NCI-H2107 treated with DMSO at 0.1 percent for 48 hours (cell line): Measurements from ENCODE around the gene SAT2.
A peak's percentile ranks its signal among the peaks of the same experiment; 100 is the strongest.
"Not testable (repeated sequence)": the region's sequence is repeated elsewhere in the genome, so short reads cannot be mapped to it uniquely, and the experiment has no call there.

ENCODE experiments used
- DNase-seq: peaks from one replicate; lab custom pipeline; 2025; ENCODE audit not compliant: unreplicated experiment; lab: John Stamatoyannopoulos, UW

SAT2 gene

GRCh38 chr17:7627250-7628121 lies at the start of gene SAT2:
TSS of gene SAT2 (minus strand) at chr17:7627821. CDS start at chr17:7627635, 186 bp downstream.
- peak; percentile 18 for DNase-seq

- DNase-seq = no peak
Observed at GRCh38 chr17:7676533-7676932, 48.9 kb upstream of the SAT2 start.

- no peak for DNase-seq
Observed at GRCh38 chr17:7674934-7675333, 47.3 kb upstream of the SAT2 start.

- no peak for DNase-seq
Observed at GRCh38 chr17:7673239-7673638, 45.6 kb upstream of the SAT2 start.

- no peak for DNase-seq
Observed at GRCh38 chr17:7668482-7668881, 40.9 kb upstream of the SAT2 start.

- DNase-seq = no peak
Observed at GRCh38 chr17:7667656-7668406, 40.2 kb upstream of the SAT2 start.

GRCh38 chr17:7656958-7657609 lies 29.5 kb upstream of the SAT2 start:
- DNase-seq = no peak

- DNase-seq = no peak
Observed at GRCh38 chr17:7655541-7655840, 27.9 kb upstream of the SAT2 start.

- no peak for DNase-seq
Observed at GRCh38 chr17:7654832-7655540, 27.4 kb upstream of the SAT2 start.

GRCh38 chr17:7652388-7653356 lies 25.1 kb upstream of the SAT2 start:
- DNase-seq = no peak

- DNase-seq = no peak
Observed at GRCh38 chr17:7651665-7652387, 24.2 kb upstream of the SAT2 start.

GRCh38 chr17:7651097-7651664 lies 23.6 kb upstream of the SAT2 start:
- DNase-seq = no peak

GRCh38 chr17:7650509-7651096 lies 23.0 kb upstream of the SAT2 start, which contains the start of gene ATP1B2:
TSS of gene ATP1B2 (plus strand) at chr17:7650926. CDS start at chr17:7651519, 593 bp downstream.
- DNase-seq = no peak

- no peak for DNase-seq
Observed at GRCh38 chr17:7647018-7647417, 19.4 kb upstream of the SAT2 start.

GRCh38 chr17:7646457-7646856 lies 18.8 kb upstream of the SAT2 start:
- DNase-seq = no peak

- no peak for DNase-seq
Observed at GRCh38 chr17:7644775-7645174, 17.2 kb upstream of the SAT2 start.

- not testable (repeated sequence) for DNase-seq
Observed at GRCh38 chr17:7641635-7642034, 14.0 kb upstream of the SAT2 start.

- no peak for DNase-seq
Observed at GRCh38 chr17:7640783-7641182, 13.2 kb upstream of the SAT2 start.

GRCh38 chr17:7636163-7636562 lies 8.5 kb upstream of the SAT2 start:
- DNase-seq = no peak
